ENCODE measurements around the gene MUC4. TPM values are rescaled to one million over a fixed set of nuclear protein-coding genes. Genes with fewer than 3 reads are reported as not detected.
A peak's percentile ranks its signal among the peaks of the same experiment; 100 is the strongest.

MUC4 gene
- total RNA-seq, 4 donors from 2014 or later = 0.19 to 3.0 (median 0.47) TPM; not detected in 1

GRCh38 chr3:195699860-195700259 is 111.9 kb downstream of the MUC4 start:
- H3K9me3 ChIP-seq = no peaks in the 10 kb centered on the region
- H3K4me1 ChIP-seq = peaks cover 0 to 10% (median 0%) of the 10 kb centered on the region in 3 donors
- no peak overlapping the region for H3K4me3 ChIP-seq
- TF ChIP-seq EP300 (IDR thresholded peaks at IDR 0.05) = no peak
- TF ChIP-seq CTCF (IDR thresholded peaks at IDR 0.05) = no peak
- no peak for TF ChIP-seq POLR2AphosphoS5 (IDR thresholded peaks at IDR 0.05)
- no peak for TF ChIP-seq POLR2A (IDR thresholded peaks at IDR 0.05)
- H3K27me3 ChIP-seq = no peaks in the 10 kb centered on the region
- H3K36me3 ChIP-seq = peaks cover 0 to 38% of the 10 kb centered on the region in 2 donors
- no peak for ATAC-seq
- no peak overlapping the region for H3K27ac ChIP-seq
- 57 to 93% methylated on average over 5 to 6 of the region's 6 CpGs for WGBS, 2 donors (ENCODE audit: low coverage in 1 of 2)

- ATAC-seq = no peak
- H3K4me1 ChIP-seq = peaks cover 0 to 10% (median 0%) of the 10 kb centered on the region in 3 donors
- no peaks in the 10 kb centered on the region for H3K9me3 ChIP-seq
- TF ChIP-seq POLR2AphosphoS5 (IDR thresholded peaks at IDR 0.05) = no peak
- no peak for TF ChIP-seq EP300 (IDR thresholded peaks at IDR 0.05)
- no peak for TF ChIP-seq CTCF (IDR thresholded peaks at IDR 0.05)
- TF ChIP-seq POLR2A (IDR thresholded peaks at IDR 0.05) = no peak
- no peak overlapping the region for H3K4me3 ChIP-seq
- WGBS, 2 donors (ENCODE audit: low coverage in 1 of 2) = 84 to 94% methylated on average over 2 of the region's 2 CpGs
- H3K36me3 ChIP-seq = peaks cover 0 to 42% of the 10 kb centered on the region in 2 donors
- H3K27me3 ChIP-seq = no peaks in the 10 kb centered on the region
- H3K27ac ChIP-seq = no peak overlapping the region
Measured at GRCh38 chr3:195699388-195699771, 112.3 kb downstream of the MUC4 start.

- Histone ChIP-seq H3K27ac (no peak overlapping the region), H3K4me3 (no peak overlapping the region), H3K9me3 (no peaks in the 10 kb centered on the region), H3K36me3 (peaks cover 0 to 48% of the 10 kb centered on the region in 2 donors), H3K4me1 (peaks cover 0 to 10% (median 0%) of the 10 kb centered on the region in 3 donors), H3K27me3 (no peaks in the 10 kb centered on the region)
- no peak for ATAC-seq
- 65 to 90% methylated on average over 2 to 5 of the region's 5 CpGs for WGBS, 2 donors (ENCODE audit: low coverage in 1 of 2)
- TF ChIP-seq POLR2A (IDR thresholded peaks at IDR 0.05) = no peak
- TF ChIP-seq CTCF (IDR thresholded peaks at IDR 0.05) = no peak
- no peak for TF ChIP-seq POLR2AphosphoS5 (IDR thresholded peaks at IDR 0.05)
- TF ChIP-seq EP300 (IDR thresholded peaks at IDR 0.05) = no peak
Measured at GRCh38 chr3:195698647-195699387, 112.9 kb downstream of the MUC4 start.

GRCh38 chr3:195698325-195698646 is 113.4 kb downstream of the MUC4 start:
- TF ChIP-seq POLR2AphosphoS5 (IDR thresholded peaks at IDR 0.05) = no peak
- TF ChIP-seq POLR2A (IDR thresholded peaks at IDR 0.05) = no peak
- no peak for TF ChIP-seq CTCF (IDR thresholded peaks at IDR 0.05)
- TF ChIP-seq EP300 (IDR thresholded peaks at IDR 0.05) = no peak
- Histone ChIP-seq H3K27me3 (no peaks in the 10 kb centered on the region), H3K9me3 (no peaks in the 10 kb centered on the region), H3K36me3 (peaks cover 0 to 53% of the 10 kb centered on the region in 2 donors), H3K4me1 (peaks cover 0 to 10% (median 0%) of the 10 kb centered on the region in 3 donors), H3K27ac (peak overlapping the region in 2 of 4 donors; percentile 6 to 7), H3K4me3 (no peak overlapping the region)
- 84 to 86% methylated on average over 3 to 4 of the region's 4 CpGs for WGBS, 2 donors (ENCODE audit: low coverage in 1 of 2)
- ATAC-seq = peak; percentile 13

All from gastroesophageal sphincter (tissue), 4 donors.